SIG-M5 (cell line): ENCODE measurements around the gene MRPL47.
"Not testable (repeated sequence)": the region's sequence is repeated elsewhere in the genome, so short reads cannot be mapped to it uniquely, and the experiment has no call there.

Experiments used
- DNase-seq: peaks from one replicate; lab custom pipeline; 2025; lab: John Stamatoyannopoulos, UW

Gene MRPL47

GRCh38 chr3:179604321-179605078 lies at the start of gene MRPL47, which contains the start of gene NDUFB5:
TSS of gene MRPL47 (minus strand) at chr3:179604638. CDS start at chr3:179604624, 14 bp downstream.
TSS of gene NDUFB5 (plus strand) at chr3:179604794. CDS start at chr3:179604816, 22 bp downstream.
- DNase-seq: peak; percentile 92

GRCh38 chr3:179653096-179653797 lies 48.8 kb upstream of the MRPL47 start:
- DNase-seq: peak; percentile 8

DNA sequence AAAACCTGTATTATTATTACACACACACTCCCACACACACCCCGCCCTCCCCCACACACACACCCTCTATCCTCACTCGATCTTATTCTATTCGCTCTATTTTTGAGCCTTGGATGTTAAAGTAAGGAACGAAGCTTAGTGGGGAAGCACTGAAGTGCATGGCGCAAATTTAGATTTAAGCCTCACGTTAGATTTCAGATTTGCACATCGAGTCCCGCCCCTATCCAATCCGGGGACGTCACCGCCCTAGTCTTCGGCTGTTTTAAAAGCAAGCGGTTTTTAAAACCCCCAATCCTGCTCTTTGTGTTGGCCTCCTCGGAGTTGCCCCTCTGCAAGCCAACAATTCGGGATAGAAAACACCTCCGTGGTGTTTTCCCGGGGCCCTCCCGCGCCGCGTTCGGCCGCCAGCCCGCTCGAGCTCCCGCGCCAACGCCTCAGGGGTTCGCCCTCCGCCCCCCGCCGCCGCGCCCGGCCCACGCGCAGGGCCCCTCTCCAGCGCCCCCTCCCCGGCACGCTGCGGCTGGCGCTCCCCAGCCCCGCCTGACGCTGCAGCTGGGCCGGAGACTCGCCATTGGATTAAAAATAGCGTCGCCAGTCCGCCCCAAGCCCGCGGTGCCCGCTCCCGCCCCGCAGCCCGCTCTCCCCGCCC lies 48.1 kb upstream of the MRPL47 start, which contains the start of gene USP13:
Gene USP13 (plus strand): TSS at position 594 of the 649 bp plus-strand sequence. CDS start 186 bp downstream, outside the sequence.
- peak; percentile 22 for DNase-seq

GRCh38 chr3:179651687-179652446 lies 47.4 kb upstream of the MRPL47 start:
- DNase-seq: no peak

DNA sequence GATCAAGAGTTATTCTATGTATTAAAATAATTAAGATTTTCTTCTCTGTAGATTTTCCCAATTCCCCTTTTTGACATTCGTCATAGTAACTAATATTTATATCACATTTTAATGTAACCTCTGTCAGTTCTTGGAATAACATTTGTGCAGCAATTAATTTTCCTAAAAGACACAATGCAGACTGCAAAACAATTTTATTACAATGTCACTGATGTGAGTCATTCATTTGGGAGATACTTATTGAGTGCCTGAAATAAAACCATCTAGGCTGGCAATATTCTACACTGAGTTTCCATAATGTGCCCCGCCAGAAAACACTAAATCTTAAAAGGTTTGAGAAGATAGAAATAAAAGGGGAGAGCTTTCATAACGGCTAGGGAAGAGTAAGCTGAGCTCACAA lies 41.7 kb upstream of the MRPL47 start:
- DNase-seq: no peak

GRCh38 chr3:179643837-179644236 lies 39.4 kb upstream of the MRPL47 start:
- not testable (repeated sequence) for DNase-seq

GRCh38 chr3:179642871-179643270 lies 38.4 kb upstream of the MRPL47 start:
- DNase-seq: no peak

DNA sequence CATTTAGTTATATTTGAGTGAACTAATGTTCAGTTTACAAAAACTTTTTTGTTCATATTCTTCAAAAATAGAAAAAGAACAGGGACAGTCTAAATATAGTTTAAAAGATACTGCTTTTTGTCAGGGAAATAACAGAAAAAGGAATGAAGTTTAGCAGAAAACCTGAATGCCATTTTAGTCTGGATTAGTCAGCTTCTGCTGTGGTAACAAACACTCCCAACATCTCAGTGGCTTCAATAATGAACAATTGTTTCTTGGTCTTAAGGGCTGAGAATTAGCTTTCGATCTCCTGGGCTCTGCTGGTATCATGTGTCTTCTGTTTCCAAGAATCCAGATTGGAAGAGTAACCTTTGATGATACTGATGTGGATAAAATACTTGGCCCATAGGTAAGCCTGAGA lies 36.0 kb upstream of the MRPL47 start:
- DNase-seq: no peak

DNA sequence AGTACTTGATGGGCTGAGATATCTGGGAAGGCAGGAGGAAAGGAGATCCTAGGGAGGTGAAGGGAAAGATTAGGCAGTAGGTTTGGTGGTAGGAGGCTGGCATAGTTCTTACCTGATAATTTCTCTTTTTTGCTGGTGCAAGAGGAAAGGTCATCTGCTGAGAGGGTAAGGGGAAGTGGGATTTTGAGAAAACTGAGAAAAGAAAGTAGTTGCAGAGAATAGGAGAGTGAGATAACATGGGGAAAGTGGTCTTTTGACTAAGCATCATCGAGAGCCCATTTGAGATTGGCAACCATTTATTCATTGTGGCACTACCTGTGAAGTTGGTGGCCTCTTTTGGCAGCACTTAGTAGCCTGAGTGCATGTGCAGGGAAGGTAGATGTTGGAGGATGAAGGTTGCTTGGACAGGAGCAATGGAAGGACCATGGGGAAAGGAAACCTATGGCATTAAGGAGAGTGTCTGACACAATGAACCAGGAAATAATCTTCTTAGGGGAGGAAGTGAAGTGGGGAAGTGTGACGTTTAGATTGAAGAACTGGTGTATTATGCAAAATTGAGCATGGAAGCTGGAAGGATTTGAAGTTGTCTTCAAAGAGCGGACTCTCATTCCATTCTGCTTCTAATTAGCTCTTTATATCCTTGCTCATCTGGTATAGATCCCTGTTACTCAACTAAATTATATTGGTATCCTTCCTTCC lies 26.5 kb upstream of the MRPL47 start:
- DNase-seq: no peak

DNA sequence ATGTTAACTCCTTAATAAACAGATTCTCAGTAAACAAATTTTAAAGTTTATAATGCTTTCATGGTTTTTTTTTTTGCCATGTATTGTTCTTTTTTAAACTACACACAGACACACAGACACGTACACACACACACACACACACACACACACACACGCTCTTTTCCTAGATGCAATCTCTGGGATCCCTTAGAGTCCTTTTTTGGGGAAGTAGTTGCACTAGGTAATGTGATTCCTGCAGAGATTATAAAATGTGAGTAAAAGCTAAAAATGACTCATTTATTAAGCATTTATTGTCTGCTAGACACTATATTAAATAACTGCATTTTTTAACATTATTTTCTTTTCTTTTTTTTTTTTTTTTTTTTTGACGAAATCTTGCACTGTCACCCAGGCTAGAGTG lies 20.0 kb upstream of the MRPL47 start:
- no peak for DNase-seq

DNA sequence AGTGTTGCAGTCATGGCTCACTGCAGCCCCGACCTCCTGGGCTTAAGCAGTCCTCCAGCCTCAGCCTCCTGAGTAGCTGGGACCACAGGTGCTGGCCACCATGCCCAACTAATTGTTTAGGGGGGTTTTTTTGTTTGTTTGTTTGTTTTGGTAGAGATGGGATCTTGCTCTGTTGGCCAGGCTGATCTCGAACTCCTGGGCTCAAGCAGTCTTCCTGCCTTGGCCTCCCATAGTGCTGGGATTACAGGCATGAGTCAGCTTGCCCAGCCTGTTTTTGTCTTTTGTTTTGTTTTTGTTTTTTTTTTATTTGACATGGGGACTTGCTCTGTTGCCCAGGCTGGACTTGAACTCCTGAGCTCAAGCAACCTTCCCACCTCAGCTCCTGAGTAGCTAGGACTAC lies 17.6 kb upstream of the MRPL47 start:
- DNase-seq: no peak

DNA sequence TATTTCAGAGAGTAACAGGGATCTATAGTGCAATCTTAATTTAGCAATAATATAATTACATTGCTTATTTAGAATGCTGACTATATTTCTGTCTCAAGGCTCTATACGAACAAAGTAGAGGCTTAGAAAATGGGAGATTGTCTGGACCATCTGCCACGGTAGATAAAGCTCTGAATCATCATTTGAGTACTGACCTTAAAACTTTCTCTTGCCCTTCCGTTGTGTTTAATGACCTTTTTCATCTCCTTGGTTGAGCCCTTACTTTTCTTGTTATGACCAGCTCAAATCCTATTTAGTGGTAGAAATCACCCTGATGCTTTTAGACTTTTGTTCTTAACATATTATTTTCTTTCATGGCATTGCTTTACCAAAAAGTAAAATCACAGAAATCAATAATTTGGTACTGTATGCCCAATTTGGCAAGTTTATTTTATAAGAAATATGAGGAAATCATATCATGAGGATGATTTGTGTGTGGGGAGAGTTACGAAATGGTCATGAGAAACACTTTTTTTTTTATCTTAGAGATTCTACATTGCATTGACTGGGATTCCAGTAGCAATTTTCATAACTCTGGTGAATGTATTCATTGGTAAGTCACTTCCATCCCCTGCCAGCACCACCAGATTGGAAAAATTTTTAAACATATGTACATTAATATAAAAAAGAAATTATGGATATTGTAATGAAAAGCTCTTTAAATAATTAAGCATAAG lies 11.2 kb upstream of the MRPL47 start:
- DNase-seq: no peak

GRCh38 chr3:179613807-179614206 lies 9.4 kb upstream of the MRPL47 start:
- no peak for DNase-seq

DNA sequence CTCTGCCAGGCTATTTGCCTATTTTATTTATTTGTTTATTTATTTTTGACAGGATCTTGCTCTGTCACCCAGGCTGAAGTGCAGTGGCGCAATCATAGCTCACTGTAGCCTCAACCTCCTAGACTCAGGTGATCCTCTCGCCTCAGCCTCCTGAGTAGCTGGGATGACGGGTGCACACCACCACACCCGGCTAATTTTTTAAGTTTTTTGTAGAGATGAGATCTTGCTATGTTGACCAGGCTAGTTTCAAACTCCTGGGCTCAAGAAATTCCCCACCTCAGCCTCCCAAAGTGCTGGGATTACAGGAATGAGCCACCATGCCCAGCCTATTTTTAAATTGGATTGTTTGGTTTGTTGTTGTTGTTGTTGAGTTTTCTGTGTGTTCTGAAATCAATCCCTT lies 5.6 kb upstream of the MRPL47 start:
- no peak for DNase-seq

- DNase-seq: peak; percentile 38
Observed at GRCh38 chr3:179608931-179609720, 4.7 kb upstream of the MRPL47 start.

DNA sequence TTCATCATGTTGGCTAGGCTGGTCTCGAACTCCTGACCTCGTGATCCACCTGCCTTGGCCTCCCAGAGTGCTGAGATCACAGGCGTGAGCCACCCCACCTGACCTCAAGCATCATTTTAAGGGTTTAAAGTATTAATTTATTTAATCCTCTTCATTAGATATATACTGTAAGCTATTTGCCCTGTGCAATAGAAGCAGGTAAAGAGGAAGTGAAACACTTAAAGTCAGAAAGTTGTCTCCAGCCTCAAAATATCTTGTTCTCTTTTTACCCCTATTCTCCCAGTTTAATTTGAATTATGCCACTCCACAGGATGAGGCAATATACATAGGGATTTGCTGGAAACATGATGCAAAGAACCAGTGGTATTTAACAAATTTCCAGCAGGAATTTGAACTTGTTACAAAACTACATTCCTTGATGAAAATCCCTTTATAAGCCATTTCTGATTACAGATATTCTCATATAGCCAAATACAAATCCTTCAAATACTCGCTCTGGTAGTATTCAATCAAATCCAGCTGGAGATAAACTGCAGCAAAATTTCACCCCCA lies 2.2 kb upstream of the MRPL47 start:
- peak; percentile 7 for DNase-seq

DNA sequence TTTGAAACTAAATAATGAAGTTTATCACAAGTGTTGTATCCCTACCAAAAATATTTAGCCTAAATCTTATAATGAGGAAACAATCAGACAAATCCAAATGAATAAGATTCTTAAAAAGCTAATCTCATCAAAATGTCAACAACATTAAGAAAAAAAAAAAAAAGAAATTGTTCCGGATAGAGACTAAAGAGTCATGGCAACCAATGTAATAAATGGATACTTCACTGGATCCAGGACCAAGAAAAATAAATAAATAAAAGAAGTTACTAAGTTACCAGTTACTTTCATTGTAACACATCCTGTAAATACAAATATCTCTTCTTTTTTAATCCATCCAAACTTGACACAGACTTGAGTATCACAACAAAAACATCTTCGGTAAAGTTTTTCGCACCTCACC lies 607 bp downstream of the MRPL47 start:
- no peak for DNase-seq

GRCh38 chr3:179603321-179603720 lies 1.1 kb downstream of the MRPL47 start:
- no peak for DNase-seq

DNA sequence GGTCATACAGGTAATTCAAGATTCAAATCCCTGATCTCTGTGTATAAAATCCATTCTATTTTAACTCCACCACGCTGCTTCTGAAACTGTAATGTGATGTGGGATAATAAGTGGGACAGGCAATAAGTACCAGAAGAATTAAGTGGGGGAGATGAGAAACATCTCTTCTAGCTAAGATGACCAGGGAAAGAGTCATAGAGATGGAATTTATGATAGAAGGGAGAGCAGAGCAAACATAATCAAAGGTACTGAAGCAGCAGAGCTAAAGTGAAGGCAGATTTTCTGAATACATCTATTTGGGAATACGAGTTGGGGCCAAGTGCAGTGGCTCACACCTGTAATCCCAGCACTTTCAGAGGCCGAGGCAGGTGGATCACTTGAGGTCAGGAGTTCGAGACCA lies 4.9 kb downstream of the MRPL47 start:
- no peak for DNase-seq

DNA sequence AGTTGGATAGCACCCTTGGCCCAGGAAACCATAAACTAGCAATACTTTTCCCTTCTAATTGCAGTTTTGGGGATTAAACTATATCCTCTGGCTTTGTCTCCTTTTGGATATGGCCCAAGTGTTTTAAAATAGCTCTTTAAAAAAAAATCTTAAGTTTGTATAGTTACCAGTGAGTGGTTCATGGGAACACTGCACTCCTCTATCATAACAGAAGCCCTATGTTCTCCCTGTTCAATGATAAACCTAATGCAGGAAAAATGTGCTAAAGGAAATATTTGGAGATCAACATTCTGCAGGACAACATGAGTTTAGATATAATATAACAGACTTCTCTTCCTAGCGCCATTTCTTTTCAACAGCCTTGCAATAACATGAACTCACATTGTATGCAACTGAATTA lies 13.1 kb downstream of the MRPL47 start:
- DNase-seq: no peak
